NCI-H128 (cell line): ENCODE results near the gene SPAG17.
"Not testable (repeated sequence)": the region's sequence is repeated elsewhere in the genome, so short reads cannot be mapped to it uniquely, and the experiment has no call there.

ENCODE experiments used
- DNase-seq: peaks from one replicate; lab custom pipeline; 2025; ENCODE audit not compliant: unreplicated experiment; lab: John Stamatoyannopoulos, UW

SPAG17 gene

GRCh38 chr1:117985973-117986372, 199.1 kb downstream of the SPAG17 start:
- DNase-seq, result no peak

GRCh38 chr1:117985239-117985638, 199.8 kb downstream of the SPAG17 start:
- no peak for DNase-seq

GRCh38 chr1:117981455-117982192, 203.4 kb downstream of the SPAG17 start:
- DNase-seq, result no peak

- no peak for DNase-seq
These were observed 208.6 kb downstream of the SPAG17 start for GRCh38 chr1:117976381-117976780.

GRCh38 chr1:117971777-117972176, 213.3 kb downstream of the SPAG17 start:
- DNase-seq, result no peak

GRCh38 chr1:117970252-117970651, 214.8 kb downstream of the SPAG17 start:
- DNase-seq, result no peak

GRCh38 chr1:117967881-117968280, 217.1 kb downstream of the SPAG17 start:
- no peak for DNase-seq

- DNase-seq, result no peak
These were observed 217.6 kb downstream of the SPAG17 start for GRCh38 chr1:117967477-117967876.

GRCh38 chr1:117964290-117965038, 220.6 kb downstream of the SPAG17 start:
- no peak for DNase-seq

GRCh38 chr1:117959364-117959763, 225.7 kb downstream of the SPAG17 start:
- DNase-seq, result no peak

GRCh38 chr1:117952386-117952785, 232.6 kb downstream of the SPAG17 start:
- DNase-seq, result no peak

- DNase-seq, result no peak
These were observed 242.7 kb downstream of the SPAG17 start for GRCh38 chr1:117942293-117942692.

- DNase-seq, result no peak
These were observed 251.3 kb downstream of the SPAG17 start for GRCh38 chr1:117933769-117934168.

- no peak for DNase-seq
These were observed 252.5 kb downstream of the SPAG17 start for GRCh38 chr1:117932576-117932975.

GRCh38 chr1:117930484-117930883, 254.5 kb downstream of the SPAG17 start:
- no peak for DNase-seq

GRCh38 chr1:117930173-117930447, 254.9 kb downstream of the SPAG17 start:
- no peak for DNase-seq

GRCh38 chr1:117929343-117930172, 255.5 kb downstream of the SPAG17 start, which contains the start of the genes GDAP2 and WDR3:
TSS of gene GDAP2 (minus strand) at chr1:117929621. CDS start at chr1:117920357, 9,264 bp downstream.
TSS of gene WDR3 (plus strand) at chr1:117929739. CDS start at chr1:117933320, 3,581 bp downstream.
- DNase-seq, result peak; percentile 91

GRCh38 chr1:117928881-117929342, 256.1 kb downstream of the SPAG17 start:
- DNase-seq, result no peak

- DNase-seq, result no peak
These were observed 259.0 kb downstream of the SPAG17 start for GRCh38 chr1:117925981-117926380.

GRCh38 chr1:117922717-117923116, 262.3 kb downstream of the SPAG17 start:
- not testable (repeated sequence) for DNase-seq

GRCh38 chr1:117921991-117922390, 263.0 kb downstream of the SPAG17 start:
- DNase-seq, result no peak
